Ramos (cell line): Measurements from ENCODE around the gene E4F1.

Experiments used
- in situ Hi-C: fragments of 300-500 bp; cut with MboI; formaldehyde crosslinking; loops from one replicate; pipeline ENCODE4 v1.14.3; 2022; ENCODE audit warnings: low sequenced_read_pairs; ENCODE audit not compliant: unreplicated experiment

The E4F1 gene

DNA sequence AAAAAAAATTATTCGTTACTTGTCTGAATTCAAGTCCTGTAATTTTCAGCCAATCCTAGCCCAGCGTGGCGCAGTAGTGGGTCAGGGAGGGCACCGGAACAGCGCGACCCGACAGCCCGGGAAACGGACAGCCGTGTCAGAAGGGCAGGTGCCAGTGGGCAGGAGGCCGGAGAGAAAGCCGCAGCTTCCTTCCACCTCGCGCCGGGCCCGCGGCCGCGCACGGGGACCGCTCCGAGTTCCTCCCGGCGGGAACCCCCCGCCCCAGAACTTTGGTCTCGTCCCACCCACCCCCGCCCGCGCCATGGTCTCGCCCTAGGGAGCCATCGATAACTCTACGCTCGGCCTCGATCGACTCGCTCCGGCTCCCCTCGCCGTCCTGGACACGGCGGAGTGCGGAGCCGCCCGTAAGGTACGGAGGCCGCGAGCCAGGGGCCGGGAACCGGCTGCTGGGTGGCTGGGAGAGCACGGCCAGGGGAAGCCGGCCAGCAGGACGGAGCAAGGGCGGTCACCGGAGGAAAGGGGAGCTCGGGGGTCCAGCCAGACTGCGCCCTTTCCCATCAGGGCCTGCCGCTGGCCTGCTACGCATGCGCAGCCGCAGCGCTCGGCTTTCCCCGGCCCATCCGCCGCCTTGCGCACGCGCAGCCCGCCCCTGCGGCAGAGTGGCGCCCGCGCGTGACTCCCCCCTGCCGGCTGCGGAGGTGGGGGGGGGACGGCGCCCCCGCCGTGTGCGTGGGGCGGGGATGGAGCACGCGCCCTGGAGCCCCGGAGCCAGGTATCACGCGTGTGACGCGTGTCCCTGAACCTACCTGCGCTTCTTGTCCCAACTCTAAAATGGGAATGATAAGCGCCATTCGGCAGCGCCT lies 18.1 kb upstream of the E4F1 start, which contains the start of gene MLST8:
MLST8 (plus strand) TSS at position 351 of the 863 bp plus-strand sequence. CDS start 632 bp downstream, outside the sequence.
- in situ Hi-C loops: no loop called here

- in situ Hi-C loops: no loop called here
Observed at GRCh38 chr16:2205967-2206313, 17.5 kb upstream of the E4F1 start.

DNA sequence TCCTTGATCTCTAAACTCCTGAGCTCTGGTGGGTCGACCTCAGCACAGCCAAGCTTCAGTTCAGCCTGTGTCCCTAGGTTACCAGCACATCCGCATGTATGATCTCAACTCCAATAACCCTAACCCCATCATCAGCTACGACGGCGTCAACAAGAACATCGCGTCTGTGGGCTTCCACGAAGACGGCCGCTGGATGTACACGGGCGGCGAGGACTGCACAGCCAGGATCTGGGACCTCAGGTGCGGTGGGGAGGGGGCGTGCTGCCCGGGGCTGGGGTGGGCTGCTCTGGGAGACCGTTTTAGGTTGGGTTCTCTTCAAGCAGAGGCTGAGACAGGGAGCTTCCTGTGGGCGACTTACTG lies 17.0 kb upstream of the E4F1 start:
- in situ Hi-C loops: no loop called here

GRCh38 chr16:2206780-2207433 lies 16.5 kb upstream of the E4F1 start:
- in situ Hi-C loops: no loop called here

GRCh38 chr16:2207872-2208271 lies 15.5 kb upstream of the E4F1 start:
- in situ Hi-C loops: no loop called here

- in situ Hi-C loops: no loop called here
Observed at GRCh38 chr16:2208308-2208707, 15.1 kb upstream of the E4F1 start.

DNA sequence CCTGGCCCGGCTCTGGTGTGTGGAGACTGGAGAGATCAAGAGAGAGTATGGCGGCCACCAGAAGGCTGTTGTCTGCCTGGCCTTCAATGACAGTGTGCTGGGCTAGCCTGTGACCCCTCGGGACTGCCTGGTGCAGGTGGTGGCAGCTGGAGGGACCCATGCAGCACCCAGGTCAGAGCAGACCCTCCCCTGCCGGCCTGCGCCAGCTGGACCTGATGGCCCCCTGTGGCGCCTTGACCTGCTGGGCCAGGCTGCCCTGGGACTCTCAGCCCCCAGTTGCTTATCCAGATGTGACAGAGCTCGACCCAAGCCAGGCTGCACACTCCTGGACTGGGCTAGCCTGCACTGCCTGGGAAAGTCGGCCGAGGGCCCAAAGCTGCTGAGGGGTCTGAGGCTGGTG lies 14.6 kb upstream of the E4F1 start:
- in situ Hi-C loops: no loop called here

GRCh38 chr16:2209258-2210008 lies 14.0 kb upstream of the E4F1 start:
- in situ Hi-C loops: no loop called here

GRCh38 chr16:2210009-2210332 lies 13.4 kb upstream of the E4F1 start:
- in situ Hi-C loops: no loop called here

DNA sequence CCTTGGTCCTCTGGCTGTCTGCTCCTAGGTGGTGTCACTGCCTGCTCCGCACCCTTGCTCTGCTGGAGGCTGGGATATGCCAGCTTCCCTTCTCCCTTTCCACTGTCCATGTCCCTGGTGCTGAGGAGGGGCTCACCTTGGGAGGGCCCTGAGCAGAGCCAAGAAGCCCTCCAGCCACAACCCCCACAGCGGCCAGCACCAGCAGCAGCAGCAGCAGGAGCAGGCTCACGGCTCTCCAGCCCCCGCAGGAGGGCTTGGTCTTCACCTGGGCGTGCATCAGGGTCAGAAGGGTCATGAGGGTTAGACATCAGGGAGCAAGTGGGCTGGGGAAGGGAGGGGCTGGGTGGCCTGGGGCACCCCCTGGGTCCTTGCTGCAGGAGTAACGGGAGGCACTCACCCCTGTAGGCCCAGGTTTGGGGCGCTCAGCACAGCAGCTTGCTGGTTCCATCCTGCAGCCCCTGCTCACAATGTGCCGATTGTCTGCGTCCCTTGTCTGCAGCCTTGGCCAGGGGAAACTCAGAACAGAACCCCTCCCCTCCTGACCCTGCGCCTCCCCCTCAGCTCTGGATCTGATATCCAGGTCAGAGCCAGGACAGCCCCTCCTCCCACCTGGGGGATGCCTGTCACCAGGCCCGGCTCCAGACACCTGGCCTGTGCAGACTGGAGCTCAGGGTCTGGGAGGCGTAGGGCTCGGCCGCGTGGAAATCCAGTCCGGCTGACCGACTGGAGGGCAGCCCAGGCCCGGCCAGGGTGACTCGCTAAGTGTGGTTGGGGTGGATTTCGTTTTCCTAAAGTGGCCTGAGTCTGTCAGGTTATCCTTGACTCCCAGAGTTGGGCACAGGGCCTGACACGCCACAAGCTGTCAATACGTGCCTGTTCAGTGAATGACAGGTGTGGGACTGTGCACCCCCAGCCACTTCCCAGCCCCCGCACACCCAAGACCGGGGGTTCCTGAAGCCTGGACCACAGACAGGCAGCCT lies 12.7 kb upstream of the E4F1 start, which contains the start of gene BRICD5:
BRICD5 (minus strand) TSS at position 478 of the 980 bp plus-strand sequence; CDS start at position 448, 30 bp downstream.
- in situ Hi-C loops: no loop called here

DNA sequence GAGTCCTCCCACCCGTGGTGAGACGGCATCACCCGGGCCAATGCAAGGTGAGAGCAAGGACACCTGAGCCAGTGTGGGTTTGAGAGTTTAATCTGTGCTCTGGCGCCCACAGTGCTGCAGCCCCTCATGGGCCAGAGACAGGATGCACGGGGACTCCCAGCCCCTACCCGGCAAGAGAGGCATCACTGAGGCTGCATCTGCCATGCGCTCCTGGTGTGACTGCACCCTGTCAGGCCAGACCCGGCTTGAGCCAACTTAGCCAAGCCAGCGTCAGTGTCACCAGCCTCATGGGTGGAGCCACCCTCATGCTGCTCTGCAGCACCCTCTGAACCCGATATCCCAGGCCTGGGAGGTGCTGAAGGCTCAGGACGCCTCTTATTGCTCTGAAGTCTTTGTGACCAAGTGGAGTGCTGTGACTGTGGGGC lies 11.5 kb upstream of the E4F1 start:
- in situ Hi-C loops: no loop called here

- in situ Hi-C loops: no loop called here
Observed at GRCh38 chr16:2212362-2213324, 10.7 kb upstream of the E4F1 start.

DNA sequence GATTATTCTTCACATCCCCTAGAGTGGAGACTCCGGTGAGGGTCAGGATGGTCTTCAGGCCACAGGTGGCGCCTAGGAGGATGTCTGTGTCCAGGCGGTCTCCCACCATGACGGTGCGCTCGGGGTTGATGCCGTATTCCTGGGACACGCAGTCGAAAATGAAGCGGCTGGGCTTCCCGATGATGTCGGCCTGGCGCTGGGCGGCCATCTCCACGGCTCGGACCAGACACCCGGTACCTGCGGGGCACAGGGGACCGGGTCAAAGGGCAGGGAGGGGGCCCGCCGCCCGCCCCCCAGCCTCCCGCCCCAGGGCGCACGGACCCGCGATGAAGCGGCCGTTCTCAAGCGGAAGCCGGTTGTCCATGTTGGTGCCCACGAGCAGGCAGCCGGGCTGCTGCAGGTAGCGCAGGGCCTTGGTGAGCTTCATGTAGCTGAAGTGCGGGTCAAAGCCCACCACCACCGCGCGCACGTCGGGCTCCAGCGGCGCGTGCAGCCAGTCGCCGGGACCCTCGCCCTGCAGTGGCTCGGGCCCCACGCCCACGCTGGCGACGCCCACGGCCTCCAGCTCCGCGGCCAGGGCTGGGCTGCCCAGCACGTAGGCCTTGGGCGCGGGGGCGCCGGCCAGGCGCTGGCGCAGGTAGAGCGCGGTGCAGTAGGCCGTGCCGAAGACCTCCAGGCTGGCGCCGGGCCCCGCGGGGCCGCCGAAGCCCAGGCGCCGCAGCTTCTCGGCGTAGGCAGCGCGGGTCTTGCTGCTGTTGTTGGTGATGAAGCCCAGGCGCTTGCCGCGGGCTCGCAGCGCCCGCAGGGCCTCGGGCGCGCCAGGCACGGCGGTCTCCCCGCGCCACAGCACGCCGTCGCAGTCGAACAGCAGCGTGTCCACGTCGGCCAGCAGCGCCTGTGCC lies 9.3 kb upstream of the E4F1 start:
- in situ Hi-C loops: no loop called here

DNA sequence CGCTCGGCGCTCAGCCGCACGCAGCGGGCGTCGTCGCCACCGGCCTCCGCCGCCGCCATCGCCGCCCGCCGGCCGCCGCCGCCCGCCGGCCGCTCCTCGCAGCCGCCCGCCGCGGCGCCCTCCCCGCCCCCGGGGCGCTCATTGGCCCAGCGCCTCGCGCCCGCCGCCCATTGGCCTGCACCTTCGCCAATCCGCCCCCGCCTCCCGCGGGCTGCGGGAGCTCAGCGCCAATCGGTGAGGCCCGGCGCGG lies 8.7 kb upstream of the E4F1 start, which contains the start of gene PGP:
PGP (minus strand) TSS at position 122 of the 250 bp plus-strand sequence; CDS start at position 59, 63 bp downstream.
- in situ Hi-C loops: no loop called here

DNA sequence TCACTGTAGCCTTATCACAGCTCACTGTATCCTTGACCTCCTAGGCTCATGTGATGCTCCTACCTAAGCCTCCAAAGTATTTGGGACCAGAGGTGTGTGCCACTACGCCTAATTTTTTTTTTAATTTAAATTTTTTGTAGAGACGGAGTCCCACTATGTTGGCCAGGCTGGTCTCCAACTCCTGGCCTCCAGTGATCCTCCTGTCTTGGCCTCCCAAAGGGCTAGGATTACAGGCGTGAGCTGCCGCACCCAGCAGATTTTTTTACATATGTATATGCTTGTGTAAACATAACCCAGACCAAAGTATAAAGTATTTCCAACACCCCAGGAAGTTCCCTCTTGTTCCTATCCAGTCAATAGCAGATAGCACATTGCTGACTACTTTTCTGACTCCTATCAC lies 7.1 kb upstream of the E4F1 start:
- in situ Hi-C loops: no loop called here

DNA sequence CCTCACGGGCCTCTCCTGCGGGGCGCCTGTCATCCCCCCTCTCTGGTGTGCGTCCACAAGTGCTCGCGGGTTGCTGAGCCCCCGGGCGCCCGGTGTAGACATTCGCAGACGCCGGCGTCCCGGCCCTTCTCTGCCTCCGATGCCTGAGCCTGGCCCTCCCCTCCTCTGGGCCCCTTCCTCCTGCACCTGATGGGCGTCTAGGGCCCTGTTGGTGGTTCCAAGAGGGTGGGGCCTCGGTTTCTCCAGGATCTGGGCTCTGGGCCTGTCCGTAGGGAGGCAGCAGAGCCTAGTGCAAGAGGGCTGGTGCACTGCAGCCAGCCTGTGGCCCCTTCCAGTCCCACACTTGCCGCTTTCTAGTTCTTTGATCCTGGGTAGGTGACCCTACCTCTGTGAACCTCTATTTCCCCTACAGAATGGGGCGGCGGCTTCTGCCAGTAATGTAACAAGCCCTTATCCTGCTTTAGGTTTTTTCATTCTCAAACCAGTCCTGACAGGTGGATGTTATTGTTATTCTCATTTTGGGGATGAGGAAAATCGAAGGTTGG lies 623 bp downstream of the E4F1 start:
- in situ Hi-C loops: no loop called here

GRCh38 chr16:2226245-2226793 lies 2.9 kb downstream of the E4F1 start:
- in situ Hi-C loops: no loop called here
